Natural killer cell treated with Interleukin-12 subunit alpha and Interleukin-12 subunit beta and Interleukin-15 and Interleukin-18, amount 100 ng/mL, for 72 hours (primary cell): ENCODE data around the gene VPS13A. TPM values are rescaled to one million over a fixed set of nuclear protein-coding genes. Genes with fewer than 3 reads are reported as not detected.
A peak's percentile ranks its signal among the peaks of the same experiment; 100 is the strongest.
"Not testable (repeated sequence)": the region's sequence is repeated elsewhere in the genome, so short reads cannot be mapped to it uniquely, and the experiment has no call there.

Source experiments
- ATAC-seq, 2 donors: fragments of 150-1000 bp; cut with Tn5 transposase in 1 of 2; sonication (Bioruptor Pico), chemical (Tn5 transposase) in 1 of 2; 2 replicates each; pipeline ENCODE4 v1.10.0; 2021
- DNase-seq: peaks from one replicate; pipeline ENCODE4 v3.0.0; 2022; ENCODE audit warnings: low spot score
- H3K27ac Mint-ChIP-seq, 2 donors: 1 replicate in 1 of 2; 2 replicates in 1 of 2; pipeline ENCODE4 v1.8.0; 2022; ENCODE audit warnings: mixed read lengths in 2 of 2, mild to moderate bottlenecking in 1 of 2, moderate library complexity in 1 of 2
- H3K27me3 Mint-ChIP-seq, 2 donors: 1 replicate in 1 of 2; 2 replicates in 1 of 2; pipeline ENCODE4 v1.8.0; 2022; ENCODE audit warnings: mixed read lengths in 2 of 2
- H3K36me3 Mint-ChIP-seq: one replicate; pipeline ENCODE4 v1.8.0; 2022; ENCODE audit warnings: mixed read lengths
- H3K4me1 Mint-ChIP-seq, 2 donors: 1 replicate in 1 of 2; 2 replicates in 1 of 2; pipeline ENCODE4 v1.8.0; 2022; ENCODE audit warnings: low read depth in 2 of 2, mixed read lengths in 2 of 2, mild to moderate bottlenecking in 1 of 2
- H3K4me3 Mint-ChIP-seq: one replicate; pipeline ENCODE4 v1.8.0; 2022; ENCODE audit warnings: mixed read lengths
- H3K9me3 Mint-ChIP-seq: 2 replicates; pipeline ENCODE4 v1.8.0; 2022; ENCODE audit warnings: mixed read lengths
- total RNA-seq, 2 donors: library from RNA; stranded (reverse); gene quantifications; one replicate each; pipeline ENCODE4 v1.2.3, GENCODE V29; 2022

Gene VPS13A
- total RNA-seq, 2 donors from 2014 or later, result 34.2 to 60.9 TPM

DNA sequence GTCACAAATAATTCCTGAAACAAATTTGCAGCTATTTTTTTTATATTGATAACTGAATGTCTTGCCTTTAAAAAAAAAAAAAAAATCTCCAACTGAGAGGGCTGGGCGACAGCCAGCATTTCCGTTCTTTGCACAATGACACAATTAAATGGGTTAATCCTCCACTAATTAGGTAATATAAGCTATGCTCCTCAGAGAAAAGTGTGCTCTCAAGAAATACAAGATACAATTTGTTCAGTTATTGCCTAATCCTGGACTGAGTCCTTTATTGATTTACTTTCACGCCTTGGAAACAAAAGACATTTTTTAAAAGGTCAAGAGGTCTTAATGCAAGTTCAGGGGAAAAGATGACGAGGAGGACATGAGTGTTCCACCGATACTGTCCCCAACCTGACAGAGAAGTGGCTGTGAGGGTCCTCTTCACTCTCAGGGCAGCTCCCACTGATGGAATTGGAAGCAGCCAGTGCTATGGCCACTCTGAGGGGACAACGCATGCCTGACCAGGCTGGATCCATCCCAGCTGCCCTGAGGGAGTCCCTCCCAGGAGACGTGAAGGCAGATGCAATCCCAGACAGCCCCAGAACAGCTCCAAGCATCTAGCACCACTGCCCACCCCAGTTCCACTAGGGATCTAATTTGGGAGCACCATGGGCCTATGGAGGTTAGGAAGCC is 250.1 kb downstream of the VPS13A start:
- Mint-ChIP-seq H3K27ac (no peak overlapping the region), H3K4me3 (no peak overlapping the region), H3K36me3 (no peaks in the 10 kb centered on the region), H3K4me1 (no peaks in the 10 kb centered on the region), H3K9me3 (no peaks in the 10 kb centered on the region), H3K27me3 (no peaks in the 10 kb centered on the region)
- no peak for ATAC-seq
- no peak for DNase-seq

- ATAC-seq (no peak), DNase-seq (no peak)
- Mint-ChIP-seq H3K4me1 (peaks cover 0 to 4% of the 10 kb centered on the region in 2 donors), H3K4me3 (no peak overlapping the region), H3K36me3 (no peaks in the 10 kb centered on the region), H3K27me3 (peaks cover 4 to 7% of the 10 kb centered on the region in 2 donors), H3K27ac (no peak overlapping the region), H3K9me3 (no peaks in the 10 kb centered on the region)
Measured at GRCh38 chr9:77429928-77430327, 252.6 kb downstream of the VPS13A start.

GRCh38 chr9:77432053-77432452 is 254.7 kb downstream of the VPS13A start:
- Mint-ChIP-seq H3K27me3 (peaks cover 4 to 14% of the 10 kb centered on the region in 2 donors), H3K4me3 (no peak overlapping the region), H3K36me3 (no peaks in the 10 kb centered on the region)

GRCh38 chr9:77433675-77434445 is 256.5 kb downstream of the VPS13A start:
- peaks cover 0 to 4% of the 10 kb centered on the region in 2 donors for H3K4me1 Mint-ChIP-seq
- DNase-seq (no peak), ATAC-seq (peak; percentile 65 to 69)
- peaks cover 6 to 30% of the 10 kb centered on the region in 2 donors for H3K27me3 Mint-ChIP-seq
- H3K36me3 Mint-ChIP-seq, result no peaks in the 10 kb centered on the region
- H3K4me3 Mint-ChIP-seq, result no peak overlapping the region
- no peaks in the 10 kb centered on the region for H3K9me3 Mint-ChIP-seq
- H3K27ac Mint-ChIP-seq, result no peak overlapping the region

More at GRCh38 chr9:77432053-77432452, 254.7 kb downstream of the VPS13A start:
- Mint-ChIP-seq H3K4me1 (peaks cover 0 to 4% of the 10 kb centered on the region in 2 donors), H3K9me3 (no peaks in the 10 kb centered on the region), H3K27ac (no peak overlapping the region)
- no peak for ATAC-seq
- DNase-seq, result no peak

DNA sequence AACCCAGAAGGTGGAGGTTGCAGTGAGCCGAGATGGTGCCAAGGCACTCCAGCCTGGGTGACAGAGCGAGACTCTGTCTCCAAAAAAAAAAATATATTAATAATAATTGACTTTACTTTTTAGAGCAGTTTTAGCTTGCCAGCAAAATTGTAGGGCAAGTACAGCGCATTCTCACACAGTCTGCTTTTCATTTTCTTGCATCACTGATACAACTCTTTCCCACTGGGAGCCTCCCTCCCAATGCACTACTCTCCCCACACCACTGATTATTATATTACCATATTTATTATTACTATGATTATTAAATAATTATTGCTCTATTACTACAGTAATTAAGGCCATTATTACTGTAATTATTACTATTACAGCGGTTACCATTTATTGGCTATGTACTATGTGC is 257.9 kb downstream of the VPS13A start:
- no peaks in the 10 kb centered on the region for H3K36me3 Mint-ChIP-seq
- no peak for ATAC-seq
- H3K9me3 Mint-ChIP-seq, result no peaks in the 10 kb centered on the region
- H3K4me3 Mint-ChIP-seq, result no peak overlapping the region
- peaks cover 0 to 4% of the 10 kb centered on the region in 2 donors for H3K4me1 Mint-ChIP-seq
- H3K27me3 Mint-ChIP-seq, result peaks cover 8 to 40% of the 10 kb centered on the region in 2 donors
- DNase-seq, result no peak
- H3K27ac Mint-ChIP-seq, result no peak overlapping the region

GRCh38 chr9:77435688-77436087 is 258.4 kb downstream of the VPS13A start:
- DNase-seq (no peak), ATAC-seq (no peak)
- H3K27ac Mint-ChIP-seq, result no peak overlapping the region
- H3K36me3 Mint-ChIP-seq, result no peaks in the 10 kb centered on the region
- no peaks in the 10 kb centered on the region for H3K9me3 Mint-ChIP-seq
- H3K27me3 Mint-ChIP-seq, result peaks cover 8 to 40% of the 10 kb centered on the region in 2 donors
- H3K4me3 Mint-ChIP-seq, result no peak overlapping the region
- peaks cover 0 to 4% of the 10 kb centered on the region in 2 donors for H3K4me1 Mint-ChIP-seq

GRCh38 chr9:77438653-77439052 is 261.3 kb downstream of the VPS13A start:
- Mint-ChIP-seq H3K27ac (no peak overlapping the region), H3K4me3 (no peak overlapping the region)

GRCh38 chr9:77440057-77440456 is 262.7 kb downstream of the VPS13A start:
- ATAC-seq, result no peak
- H3K27ac Mint-ChIP-seq, result no peak overlapping the region
- no peaks in the 10 kb centered on the region for H3K36me3 Mint-ChIP-seq
- no peaks in the 10 kb centered on the region for H3K9me3 Mint-ChIP-seq
- H3K4me1 Mint-ChIP-seq, result no peaks in the 10 kb centered on the region
- peaks cover 4 to 41% of the 10 kb centered on the region in 2 donors for H3K27me3 Mint-ChIP-seq
- no peak for DNase-seq
- no peak overlapping the region for H3K4me3 Mint-ChIP-seq

More at GRCh38 chr9:77438653-77439052, 261.3 kb downstream of the VPS13A start:
- Mint-ChIP-seq H3K27me3 (peaks cover 8 to 37% of the 10 kb centered on the region in 2 donors), H3K9me3 (no peaks in the 10 kb centered on the region), H3K36me3 (no peaks in the 10 kb centered on the region), H3K4me1 (peaks cover 0 to 4% of the 10 kb centered on the region in 2 donors)
- no peak for DNase-seq
- ATAC-seq, result no peak

DNA sequence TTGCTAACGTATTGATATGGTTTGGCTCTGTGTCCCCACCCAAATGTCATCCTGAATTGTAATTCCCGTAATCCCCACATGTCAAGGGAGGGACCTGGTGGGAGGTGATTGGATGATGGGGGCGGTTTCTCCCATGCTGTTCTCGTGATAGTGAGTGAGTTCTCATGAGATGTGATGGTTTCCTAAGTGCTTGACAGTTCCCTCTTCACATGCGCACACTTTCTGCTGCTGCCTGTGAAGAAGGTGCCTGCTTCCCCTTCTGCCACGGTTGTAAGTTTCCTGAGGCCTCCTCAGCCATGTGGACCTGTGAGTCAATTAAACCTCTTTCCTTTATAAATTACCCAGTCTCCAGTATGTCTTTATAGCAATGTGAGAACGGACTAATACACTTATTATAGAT is 263.8 kb downstream of the VPS13A start:
- not testable (repeated sequence) for H3K4me3 Mint-ChIP-seq, H3K9me3 Mint-ChIP-seq, H3K27ac Mint-ChIP-seq, H3K36me3 Mint-ChIP-seq, H3K4me1 Mint-ChIP-seq, DNase-seq, ATAC-seq
- H3K27me3 Mint-ChIP-seq, result peaks cover 4 to 41% of the 10 kb centered on the region in 2 donors

DNA sequence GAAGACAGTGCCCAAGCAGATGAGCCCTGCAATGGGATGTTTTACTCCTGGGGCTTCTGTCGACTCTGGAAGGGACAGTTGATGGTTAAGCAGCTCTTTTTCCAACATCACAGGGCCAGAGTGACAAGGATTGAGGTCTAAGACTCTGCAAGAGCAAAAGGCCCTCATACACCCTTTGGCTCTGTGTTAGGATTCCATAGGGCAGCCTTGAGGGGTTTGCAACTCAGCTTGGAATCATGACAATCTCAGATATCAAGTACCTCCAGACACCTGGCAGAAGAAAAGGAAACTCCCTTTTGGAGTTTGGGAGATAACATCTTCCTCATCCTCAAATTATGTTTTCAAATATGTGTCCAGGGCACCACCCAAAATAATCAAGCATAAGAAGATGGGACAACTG is 265.1 kb downstream of the VPS13A start:
- no peak overlapping the region for H3K27ac Mint-ChIP-seq
- no peaks in the 10 kb centered on the region for H3K4me1 Mint-ChIP-seq
- ATAC-seq (no peak), DNase-seq (no peak)
- H3K27me3 Mint-ChIP-seq, result peaks cover 8 to 35% of the 10 kb centered on the region in 2 donors
- no peak overlapping the region for H3K4me3 Mint-ChIP-seq
- no peaks in the 10 kb centered on the region for H3K9me3 Mint-ChIP-seq
- no peaks in the 10 kb centered on the region for H3K36me3 Mint-ChIP-seq

DNA sequence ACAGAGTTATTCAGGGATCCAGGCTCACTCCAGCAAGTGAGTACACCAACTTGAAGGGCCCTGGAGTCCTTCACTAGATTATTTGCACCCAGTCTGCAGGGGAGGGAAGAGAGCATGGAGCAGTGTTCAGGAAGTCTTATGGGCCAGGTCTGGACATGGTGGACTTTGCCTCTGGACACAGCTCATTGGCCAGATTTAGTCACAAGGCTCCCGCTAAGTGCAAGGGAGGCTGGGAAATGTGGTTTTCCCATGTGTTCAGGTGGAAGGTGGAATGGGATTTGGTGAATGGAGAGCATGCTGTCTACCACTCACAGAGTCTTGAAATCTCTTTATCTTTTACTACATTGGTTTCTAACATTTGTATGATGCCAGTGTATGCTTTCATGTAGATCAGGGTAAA is 270.3 kb downstream of the VPS13A start:
- Mint-ChIP-seq H3K4me3 (no peak overlapping the region), H3K4me1 (no peaks in the 10 kb centered on the region), H3K27me3 (peaks cover 20 to 22% of the 10 kb centered on the region in 2 donors), H3K9me3 (no peaks in the 10 kb centered on the region), H3K27ac (no peak overlapping the region), H3K36me3 (no peaks in the 10 kb centered on the region)
- ATAC-seq (no peak), DNase-seq (no peak)

- no peak for DNase-seq
- H3K27ac Mint-ChIP-seq, result no peak overlapping the region
- no peaks in the 10 kb centered on the region for H3K36me3 Mint-ChIP-seq
- peaks cover 0 to 5% of the 10 kb centered on the region in 2 donors for H3K4me1 Mint-ChIP-seq
- H3K4me3 Mint-ChIP-seq, result no peak overlapping the region
- no peaks in the 10 kb centered on the region for H3K9me3 Mint-ChIP-seq
- H3K27me3 Mint-ChIP-seq, result peaks cover 20 to 24% of the 10 kb centered on the region in 2 donors
- no peak for ATAC-seq
Measured at GRCh38 chr9:77449240-77450084, 272.1 kb downstream of the VPS13A start.

- no peaks in the 10 kb centered on the region for H3K36me3 Mint-ChIP-seq
- H3K27me3 Mint-ChIP-seq, result peaks cover 15 to 24% of the 10 kb centered on the region in 2 donors
- DNase-seq (no peak), ATAC-seq (no peak)
- no peak overlapping the region for H3K27ac Mint-ChIP-seq
- no peaks in the 10 kb centered on the region for H3K9me3 Mint-ChIP-seq
- no peak overlapping the region for H3K4me3 Mint-ChIP-seq
- H3K4me1 Mint-ChIP-seq, result peaks cover 0 to 5% of the 10 kb centered on the region in 2 donors
Measured at GRCh38 chr9:77450085-77450475, 272.7 kb downstream of the VPS13A start.
